HEK293 (cell line): ENCODE results near the gene IGFALS.

Source experiments
- KLF1 ChIP-seq: fragments of 450-650 bp; formaldehyde crosslinking; IDR thresholded peaks from 2 replicates; pipeline ENCODE4 v1.5.1; 2016; ENCODE audit warnings: missing biosample characterization, missing genetic modification characterization
- KLF16 ChIP-seq: fragments of 450-650 bp; formaldehyde crosslinking; IDR thresholded peaks from 2 replicates; pipeline ENCODE4 v1.5.1; 2017; ENCODE audit warnings: missing biosample characterization, missing genetic modification characterization
- KLF9 ChIP-seq: fragments of 450-650 bp; formaldehyde crosslinking; IDR thresholded peaks from 2 replicates; pipeline ENCODE4 v1.5.1; 2016; ENCODE audit warnings: missing biosample characterization, missing genetic modification characterization, low read depth
- PRDM1 ChIP-seq: fragments of 450-650 bp; formaldehyde crosslinking; IDR thresholded peaks from 2 replicates; pipeline ENCODE4; 2016; ENCODE audit warnings: missing biosample characterization, missing genetic modification characterization
- SCRT2 ChIP-seq: fragments of 450-650 bp; formaldehyde crosslinking; IDR thresholded peaks from 2 replicates; pipeline ENCODE4 v1.5.1; 2016; ENCODE audit warnings: missing biosample characterization, missing genetic modification characterization
- SETDB1 ChIP-seq: IDR thresholded peaks from one replicate; pipeline ENCODE4 v1.6.1; 2017; ENCODE audit warnings: mild to moderate bottlenecking, low read length, moderate library complexity, mixed read lengths; ENCODE audit not compliant: insufficient read length
- SP2 ChIP-seq: fragments of 450-650 bp; formaldehyde crosslinking; IDR thresholded peaks from 2 replicates; pipeline ENCODE4 v1.5.1; 2016; ENCODE audit warnings: missing biosample characterization, missing genetic modification characterization
- WT1 ChIP-seq: fragments of 450-650 bp; formaldehyde crosslinking; IDR thresholded peaks from 2 replicates; pipeline ENCODE4 v1.5.1; 2016; ENCODE audit warnings: missing biosample characterization, missing genetic modification characterization
- YY2 ChIP-seq: fragments of 450-650 bp; formaldehyde crosslinking; IDR thresholded peaks from 2 replicates; pipeline ENCODE4 v1.5.1; 2016; ENCODE audit warnings: missing biosample characterization, missing genetic modification characterization
- ZEB2 ChIP-seq: fragments of 450-650 bp; formaldehyde crosslinking; IDR thresholded peaks from 2 replicates; pipeline ENCODE4 v1.5.1; 2016; ENCODE audit warnings: missing biosample characterization, missing genetic modification characterization
- ZFP3 ChIP-seq: fragments of 450-650 bp; formaldehyde crosslinking; IDR thresholded peaks from 2 replicates; pipeline ENCODE4 v1.5.1; 2016; ENCODE audit warnings: low read depth, missing biosample characterization, missing genetic modification characterization
- ZNF146 ChIP-seq: fragments of 450-650 bp; formaldehyde crosslinking; IDR thresholded peaks from 2 replicates; pipeline ENCODE4 v1.5.1; 2016; ENCODE audit warnings: missing biosample characterization, missing genetic modification characterization
- ZNF174 ChIP-seq: fragments of 450-650 bp; formaldehyde crosslinking; IDR thresholded peaks from 2 replicates; pipeline ENCODE4 v1.5.0; 2017; ENCODE audit warnings: missing biosample characterization, mild to moderate bottlenecking, missing genetic modification characterization
- ZNF19 ChIP-seq: fragments of 450-650 bp; formaldehyde crosslinking; IDR thresholded peaks from 2 replicates; pipeline ENCODE4; 2016; ENCODE audit warnings: missing biosample characterization, missing genetic modification characterization, low read depth
- ZNF221 ChIP-seq: fragments of 450-650 bp; formaldehyde crosslinking; IDR thresholded peaks from 2 replicates; pipeline ENCODE4 v1.5.1; 2017; ENCODE audit warnings: missing biosample characterization, missing genetic modification characterization, borderline replicate concordance
- ZNF223 ChIP-seq: fragments of 450-650 bp; formaldehyde crosslinking; IDR thresholded peaks from 2 replicates; pipeline ENCODE4 v1.5.1; 2016; ENCODE audit warnings: missing biosample characterization, missing genetic modification characterization
- ZNF248 ChIP-seq: fragments of 450-650 bp; formaldehyde crosslinking; IDR thresholded peaks from 2 replicates; pipeline ENCODE4 v1.5.1; 2017; ENCODE audit warnings: missing biosample characterization, missing genetic modification characterization
- ZNF292 ChIP-seq: fragments of 450-650 bp; formaldehyde crosslinking; IDR thresholded peaks from 2 replicates; pipeline ENCODE4 v1.5.1; 2016; ENCODE audit warnings: low read depth, missing biosample characterization, missing genetic modification characterization, borderline replicate concordance
- ZNF341 ChIP-seq: fragments of 450-650 bp; formaldehyde crosslinking; IDR thresholded peaks from 2 replicates; pipeline ENCODE4; 2016; ENCODE audit warnings: low read depth, missing biosample characterization, missing genetic modification characterization
- ZNF354C ChIP-seq: fragments of 450-650 bp; formaldehyde crosslinking; IDR thresholded peaks from 2 replicates; pipeline ENCODE4 v1.5.1; 2016; ENCODE audit warnings: missing biosample characterization, missing genetic modification characterization, low read depth, borderline replicate concordance
- ZNF404 ChIP-seq: fragments of 450-650 bp; formaldehyde crosslinking; IDR thresholded peaks from 2 replicates; pipeline ENCODE4 v1.5.1; 2017; ENCODE audit warnings: missing biosample characterization, missing genetic modification characterization
- ZNF521 ChIP-seq: fragments of 450-650 bp; formaldehyde crosslinking; IDR thresholded peaks from 2 replicates; pipeline ENCODE4 v1.5.1; 2017; ENCODE audit warnings: missing biosample characterization, mild to moderate bottlenecking, missing genetic modification characterization
- ZNF530 ChIP-seq: fragments of 450-650 bp; formaldehyde crosslinking; IDR thresholded peaks from 2 replicates; pipeline ENCODE4 v1.5.1; 2016; ENCODE audit warnings: low read depth, missing biosample characterization, missing genetic modification characterization
- ZNF544 ChIP-seq: fragments of 450-650 bp; formaldehyde crosslinking; IDR thresholded peaks from 2 replicates; pipeline ENCODE4 v1.5.0; 2017; ENCODE audit warnings: missing biosample characterization, missing genetic modification characterization
- ZNF549 ChIP-seq: fragments of 450-650 bp; IDR thresholded peaks from 2 replicates; pipeline ENCODE4 v1.5.1; 2018; ENCODE audit warnings: missing biosample characterization, missing genetic modification characterization, mild to moderate bottlenecking, inconsistent platforms, moderate library complexity
- ZNF596 ChIP-seq: fragments of 450-650 bp; IDR thresholded peaks from 2 replicates; pipeline ENCODE4 v1.5.0; 2018; ENCODE audit warnings: missing biosample characterization, mild to moderate bottlenecking, missing genetic modification characterization, moderate library complexity
- ZNF610 ChIP-seq: fragments of 450-650 bp; formaldehyde crosslinking; IDR thresholded peaks from 2 replicates; pipeline ENCODE4 v1.5.1; 2016; ENCODE audit warnings: missing biosample characterization, missing genetic modification characterization, borderline replicate concordance
- ZNF701 ChIP-seq: fragments of 450-650 bp; formaldehyde crosslinking; IDR thresholded peaks from 2 replicates; pipeline ENCODE4 v1.5.1; 2016; ENCODE audit warnings: missing biosample characterization, missing genetic modification characterization
- ZNF707 ChIP-seq: fragments of 450-650 bp; formaldehyde crosslinking; IDR thresholded peaks from 2 replicates; pipeline ENCODE4 v1.5.1; 2016; ENCODE audit warnings: missing biosample characterization, missing genetic modification characterization
- ZNF76 ChIP-seq: fragments of 450-650 bp; formaldehyde crosslinking; IDR thresholded peaks from 2 replicates; pipeline ENCODE4; 2016; ENCODE audit warnings: low read depth, missing biosample characterization, missing genetic modification characterization, borderline replicate concordance
- ZNF791 ChIP-seq: fragments of 450-650 bp; formaldehyde crosslinking; IDR thresholded peaks from 2 replicates; pipeline ENCODE4 v1.5.1; 2016; ENCODE audit warnings: missing biosample characterization, missing genetic modification characterization
- ZSCAN16 ChIP-seq: fragments of 450-650 bp; formaldehyde crosslinking; IDR thresholded peaks from 2 replicates; pipeline ENCODE4 v1.5.1; 2016; ENCODE audit warnings: missing biosample characterization, missing genetic modification characterization
- ZSCAN23 ChIP-seq: fragments of 450-650 bp; formaldehyde crosslinking; IDR thresholded peaks from 2 replicates; pipeline ENCODE4 v1.5.1; 2016; ENCODE audit warnings: missing biosample characterization, missing genetic modification characterization
- TF ChIP-seq, protein P1 (sequence below): fragments of 450-650 bp; formaldehyde crosslinking; IDR thresholded peaks from 2 replicates; pipeline ENCODE4 v1.5.1; 2016; ENCODE audit warnings: missing biosample characterization, missing genetic modification characterization
- TF ChIP-seq, protein P2 (sequence below): fragments of 450-650 bp; formaldehyde crosslinking; IDR thresholded peaks from 2 replicates; pipeline ENCODE4 v1.5.1; 2017; ENCODE audit warnings: missing biosample characterization, missing genetic modification characterization
- TF ChIP-seq, protein P3 (sequence below): fragments of 450-650 bp; formaldehyde crosslinking; IDR thresholded peaks from 2 replicates; pipeline ENCODE4 v1.5.1; 2017; ENCODE audit warnings: missing biosample characterization, missing genetic modification characterization

Gene IGFALS

DNA sequence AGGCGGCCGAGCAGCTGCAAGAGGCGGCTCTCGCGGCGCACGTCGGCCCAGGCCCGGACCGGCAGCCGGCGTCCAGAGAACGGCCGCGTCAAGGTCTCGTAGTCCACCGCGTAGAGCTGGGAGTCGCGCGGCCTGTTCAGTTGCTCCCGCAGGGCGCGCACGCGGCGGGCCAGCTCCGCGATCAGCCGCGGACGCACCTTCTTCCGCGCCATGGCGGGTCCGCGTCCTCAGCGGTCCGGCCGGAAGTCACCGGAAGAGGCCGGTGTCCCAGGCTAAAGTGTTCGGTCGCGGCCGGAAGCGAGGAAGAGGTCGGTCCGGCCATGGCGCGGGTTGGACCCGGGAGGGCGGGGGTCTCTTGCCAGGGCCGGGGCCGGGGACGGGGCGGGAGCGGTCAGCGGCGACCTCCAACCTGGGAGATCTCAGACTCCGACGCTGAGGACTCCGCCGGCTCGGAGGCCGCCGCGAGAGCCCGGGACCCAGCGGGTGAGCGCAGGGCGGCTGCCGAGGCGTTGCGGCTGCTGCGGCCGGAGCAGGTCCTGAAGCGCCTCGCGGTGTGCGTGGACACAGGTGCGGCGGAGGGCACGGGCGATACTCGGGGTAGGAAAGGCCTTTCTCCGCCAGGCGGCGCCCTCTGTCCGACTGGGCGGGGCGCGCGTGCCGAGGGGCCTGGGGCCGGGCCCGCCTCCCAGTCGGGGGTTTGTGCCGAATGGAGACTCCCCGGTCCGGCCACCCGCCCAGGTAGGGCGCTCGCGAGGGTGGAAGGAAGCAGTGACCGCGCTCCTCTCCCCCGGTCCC lies 20.4 kb downstream of the IGFALS start, which contains the start of gene MRPS34 (continued):
- TF ChIP-seq KLF1 (tag by site-specific recombination) (peak; percentile 79; the same call in 1 of the 2 replicates), ZNF221 (tag by site-specific recombination) (no peak), ZNF19 (tag by site-specific recombination) (no peak), ZFP3 (tag by site-specific recombination) (no peak), ZNF701 (tag by site-specific recombination) (no peak), ZNF707 (no peak), ZNF521 (no peak), ZNF404 (no peak), ZSCAN23 (0 out of 2 replicates have a peak, but pooled peaks have one; percentile 18), ZNF596 (peak; percentile 45; the same call in 1 of the 2 replicates), ZNF76 (tag by site-specific recombination) (peak; percentile 85), SP2 (tag by site-specific recombination) (peak; percentile 65), SCRT2 (peak; percentile 54; the same call in 1 of the 2 replicates), PRDM1 (tag by site-specific recombination) (no peak), ZNF146 (peak; percentile 76), KLF9 (peak; percentile 92), ZEB2 (peak; percentile 82), WT1 (no peak), SETDB1 (no peak), ZNF292 (tag by site-specific recombination) (no peak), ZNF530 (tag by site-specific recombination) (no peak), ZNF341 (tag by site-specific recombination) (no peak), ZNF223 (tag by site-specific recombination) (no peak), ZSCAN16 (0 out of 2 replicates have a peak, but pooled peaks have one; percentile 63), ZNF174 (tag by site-specific recombination) (no peak), ZNF354C (no peak), YY2 (tag by site-specific recombination) (peak; percentile 96), KLF16 (peak; percentile 62), ZNF248 (tag by site-specific recombination) (no peak), ZNF610 (no peak), ZNF544 (tag by site-specific recombination) (no peak), ZNF549 (tag by site-specific recombination) (no peak), ZNF791 (no peak)
- TF ChIP-seq, protein P1, sequence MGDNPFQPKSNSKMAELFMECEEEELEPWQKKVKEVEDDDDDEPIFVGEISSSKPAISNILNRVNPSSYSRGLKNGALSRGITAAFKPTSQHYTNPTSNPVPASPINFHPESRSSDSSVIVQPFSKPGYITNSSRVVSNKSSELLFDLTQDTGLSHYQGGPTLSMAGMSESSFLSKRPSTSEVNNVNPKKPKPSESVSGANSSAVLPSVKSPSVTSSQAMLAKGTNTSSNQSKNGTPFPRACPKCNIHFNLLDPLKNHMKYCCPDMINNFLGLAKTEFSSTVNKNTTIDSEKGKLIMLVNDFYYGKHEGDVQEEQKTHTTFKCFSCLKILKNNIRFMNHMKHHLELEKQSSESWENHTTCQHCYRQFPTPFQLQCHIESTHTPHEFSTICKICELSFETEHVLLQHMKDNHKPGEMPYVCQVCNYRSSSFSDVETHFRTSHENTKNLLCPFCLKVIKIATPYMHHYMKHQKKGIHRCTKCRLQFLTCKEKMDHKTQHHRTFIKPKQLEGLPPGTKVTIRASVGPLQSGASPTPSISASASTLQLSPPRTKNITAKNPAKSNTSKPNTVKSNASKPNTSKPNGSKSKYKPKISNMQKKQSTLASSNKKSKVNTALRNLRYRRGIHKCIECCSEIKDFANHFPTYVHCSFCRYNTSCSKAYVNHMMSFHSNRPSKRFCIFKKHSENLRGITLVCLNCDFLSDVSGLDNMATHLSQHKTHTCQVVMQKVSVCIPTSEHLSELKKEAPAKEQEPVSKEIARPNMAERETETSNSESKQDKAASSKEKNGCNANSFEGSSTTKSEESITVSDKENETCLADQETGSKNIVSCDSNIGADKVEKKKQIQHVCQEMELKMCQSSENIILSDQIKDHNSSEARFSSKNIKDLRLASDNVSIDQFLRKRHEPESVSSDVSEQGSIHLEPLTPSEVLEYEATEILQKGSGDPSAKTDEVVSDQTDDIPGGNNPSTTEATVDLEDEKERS (tag by site-specific recombination): no peak
- TF ChIP-seq, protein P2, sequence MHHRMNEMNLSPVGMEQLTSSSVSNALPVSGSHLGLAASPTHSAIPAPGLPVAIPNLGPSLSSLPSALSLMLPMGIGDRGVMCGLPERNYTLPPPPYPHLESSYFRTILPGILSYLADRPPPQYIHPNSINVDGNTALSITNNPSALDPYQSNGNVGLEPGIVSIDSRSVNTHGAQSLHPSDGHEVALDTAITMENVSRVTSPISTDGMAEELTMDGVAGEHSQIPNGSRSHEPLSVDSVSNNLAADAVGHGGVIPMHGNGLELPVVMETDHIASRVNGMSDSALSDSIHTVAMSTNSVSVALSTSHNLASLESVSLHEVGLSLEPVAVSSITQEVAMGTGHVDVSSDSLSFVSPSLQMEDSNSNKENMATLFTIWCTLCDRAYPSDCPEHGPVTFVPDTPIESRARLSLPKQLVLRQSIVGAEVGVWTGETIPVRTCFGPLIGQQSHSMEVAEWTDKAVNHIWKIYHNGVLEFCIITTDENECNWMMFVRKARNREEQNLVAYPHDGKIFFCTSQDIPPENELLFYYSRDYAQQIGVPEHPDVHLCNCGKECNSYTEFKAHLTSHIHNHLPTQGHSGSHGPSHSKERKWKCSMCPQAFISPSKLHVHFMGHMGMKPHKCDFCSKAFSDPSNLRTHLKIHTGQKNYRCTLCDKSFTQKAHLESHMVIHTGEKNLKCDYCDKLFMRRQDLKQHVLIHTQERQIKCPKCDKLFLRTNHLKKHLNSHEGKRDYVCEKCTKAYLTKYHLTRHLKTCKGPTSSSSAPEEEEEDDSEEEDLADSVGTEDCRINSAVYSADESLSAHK (tag by site-specific recombination): peak; percentile 44; the same call in 1 of the 2 replicates
- TF ChIP-seq, protein P3, sequence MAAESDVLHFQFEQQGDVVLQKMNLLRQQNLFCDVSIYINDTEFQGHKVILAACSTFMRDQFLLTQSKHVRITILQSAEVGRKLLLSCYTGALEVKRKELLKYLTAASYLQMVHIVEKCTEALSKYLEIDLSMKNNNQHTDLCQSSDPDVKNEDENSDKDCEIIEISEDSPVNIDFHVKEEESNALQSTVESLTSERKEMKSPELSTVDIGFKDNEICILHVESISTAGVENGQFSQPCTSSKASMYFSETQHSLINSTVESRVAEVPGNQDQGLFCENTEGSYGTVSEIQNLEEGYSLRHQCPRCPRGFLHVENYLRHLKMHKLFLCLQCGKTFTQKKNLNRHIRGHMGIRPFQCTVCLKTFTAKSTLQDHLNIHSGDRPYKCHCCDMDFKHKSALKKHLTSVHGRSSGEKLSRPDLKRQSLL (tag by site-specific recombination): no peak; the same call in 1 of the 2 replicates
